Left ventricle myocardium superior (tissue), 1 donor: ENCODE data around the gene PSMD6. TPM values are rescaled to one million over a fixed set of nuclear protein-coding genes. Genes with fewer than 3 reads are reported as not detected.

ENCODE experiments used
- ATAC-seq: fragments of 200-7000 bp; cut with Tn5 transposase; one replicate; pipeline ENCODE4 v1.9.1; 2020; ENCODE audit warnings: mild to moderate bottlenecking, moderate library complexity
- DNase-seq: peaks from one replicate; pipeline ENCODE4 v3.0.0-alpha.2; 2020
- intact Hi-C: fragments of 100-400 bp; cut with micrococcal nuclease; formaldehyde crosslinking; loops from one replicate; pipeline ENCODE4 v1.11.0; 2022
- total RNA-seq: library from RNA; stranded (reverse); fragmentation: NEBNext Ultra II Directional; extraction: Animal tissue kit (Norgen Biotek cat#: 25700); gene quantifications from one replicate; pipeline ENCODE4 v1.2.1, GENCODE V29; 2021
- donor health status: DM: no; HTN: yes; CAD: no; lungs with severe emphysema.

PSMD6 gene
- total RNA-seq, 1 donor from 2014 or later = 70.7 TPM

- DNase-seq (no peak), ATAC-seq (no peak)
- intact Hi-C loops = no loop called here
These were observed 25.4 kb upstream of the PSMD6 start for GRCh38 chr3:64048631-64049061.

GRCh38 chr3:64047787-64048186 is 24.5 kb upstream of the PSMD6 start:
- DNase-seq (no peak), ATAC-seq (no peak)
- intact Hi-C loops = no loop called here

DNA sequence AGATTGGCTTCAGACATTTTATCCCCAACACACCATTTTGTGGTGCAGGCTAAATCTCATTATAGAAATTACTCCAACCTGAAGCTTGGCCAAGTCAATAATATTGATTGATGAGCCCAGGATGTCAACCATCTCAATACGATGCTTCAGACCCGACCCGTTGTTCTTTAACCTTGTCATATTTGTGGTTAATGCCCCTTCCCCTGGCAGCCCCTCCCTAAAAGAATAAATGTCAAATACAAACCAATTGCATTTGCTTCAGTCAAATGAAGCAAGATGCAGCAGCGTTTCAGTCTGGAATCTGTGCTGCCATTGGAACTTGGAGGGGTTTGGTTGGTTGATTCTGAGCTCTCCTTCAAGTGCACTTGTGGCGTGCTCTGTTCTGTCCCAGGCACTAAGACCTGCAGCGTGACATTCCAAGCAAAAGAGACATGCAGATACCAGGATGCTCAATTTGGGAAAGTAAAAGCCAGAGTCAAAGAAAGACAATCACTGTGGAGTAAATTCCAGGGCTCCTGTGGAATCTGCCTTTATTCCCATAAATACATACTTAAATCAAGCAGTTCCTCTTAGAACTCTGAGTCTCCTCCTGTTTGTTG is 23.8 kb upstream of the PSMD6 start:
- no peak for DNase-seq
- no peak for ATAC-seq
- intact Hi-C loops = no loop called here

DNA sequence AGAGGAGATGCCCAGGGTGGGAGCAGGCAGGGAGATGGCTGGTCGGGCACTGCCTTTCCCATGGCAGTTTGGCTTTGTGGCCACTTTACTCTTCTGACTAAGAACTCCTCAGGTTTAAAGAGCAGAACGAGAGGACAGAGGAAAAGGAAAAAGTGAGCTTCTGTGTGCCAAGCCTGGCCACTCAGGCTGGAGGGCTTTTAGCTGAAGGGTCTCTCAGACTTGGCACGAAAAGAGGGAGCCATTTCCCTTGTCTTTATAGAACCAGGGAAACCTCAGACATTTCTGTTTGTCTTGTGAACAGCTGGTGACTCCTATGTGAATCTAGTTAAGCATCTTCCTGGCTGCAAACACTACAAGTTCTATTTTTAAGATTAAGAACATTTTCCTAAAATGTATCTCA is 23.3 kb upstream of the PSMD6 start:
- ATAC-seq (no peak), DNase-seq (no peak)
- intact Hi-C loops = no loop called here

DNA sequence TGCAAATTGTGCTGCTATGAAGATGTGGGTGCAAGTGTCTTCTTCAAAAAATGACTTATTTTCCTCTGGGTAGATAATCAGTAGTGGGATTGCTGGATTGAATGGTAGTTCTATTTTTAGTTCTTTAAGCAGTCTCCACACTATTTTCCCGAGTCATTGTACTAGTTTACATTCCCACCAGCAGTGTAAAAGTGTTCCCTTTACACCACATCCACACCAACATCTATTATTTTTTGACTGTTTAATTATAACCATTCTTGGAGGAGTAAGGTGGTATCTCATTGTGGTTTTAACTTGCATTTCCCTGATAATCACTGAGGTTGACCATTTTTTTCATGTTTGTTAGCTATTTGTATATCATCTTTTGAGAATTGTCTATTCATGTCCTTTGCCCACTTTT is 19.7 kb upstream of the PSMD6 start:
- ATAC-seq (no peak), DNase-seq (no peak)
- intact Hi-C loops = no loop called here

DNA sequence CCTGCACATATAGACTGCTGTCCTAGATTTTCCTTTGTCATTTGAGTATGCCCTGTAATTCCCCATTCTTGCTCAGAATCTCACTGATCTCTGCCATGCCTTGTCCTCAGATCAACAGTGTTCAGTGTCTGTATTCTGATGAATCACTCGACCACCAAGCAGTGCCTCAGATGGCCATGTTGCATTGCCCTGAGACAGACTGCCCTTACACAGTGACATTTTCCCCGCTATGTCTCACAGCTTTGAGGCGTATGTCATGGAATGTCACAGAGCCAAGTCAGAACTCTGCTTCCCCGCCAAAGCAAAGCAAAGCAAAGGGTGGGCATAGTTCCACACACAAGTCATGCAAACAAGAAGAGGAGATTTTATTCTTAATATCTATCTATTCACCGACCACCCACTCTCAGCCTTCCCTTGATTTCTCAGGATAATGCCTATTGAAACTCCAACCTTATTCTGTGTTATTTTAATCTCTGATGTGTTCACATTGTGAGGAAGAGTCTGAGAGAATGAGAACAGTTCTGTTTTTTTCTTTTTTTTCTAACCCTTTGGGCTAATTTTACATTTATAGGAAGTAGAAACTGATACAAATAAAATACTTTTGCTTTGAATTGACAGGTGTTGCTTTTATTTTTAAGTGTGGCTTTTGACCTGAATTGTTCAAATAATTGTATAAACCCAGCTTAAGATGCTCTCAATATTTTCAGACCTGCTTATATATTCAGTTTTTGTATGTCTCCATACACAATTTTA is 16.9 kb upstream of the PSMD6 start:
- ATAC-seq = no peak
- intact Hi-C loops = no loop called here

GRCh38 chr3:64039332-64039731 is 16.0 kb upstream of the PSMD6 start:
- DNase-seq (no peak), ATAC-seq (no peak)
- intact Hi-C loops = no loop called here

More for the DNA sequence above, 16.9 kb upstream of the PSMD6 start:
- DNase-seq = no peak

- DNase-seq (no peak), ATAC-seq (no peak)
- intact Hi-C loops = no loop called here
These were observed 15.0 kb upstream of the PSMD6 start for GRCh38 chr3:64038253-64038767.

GRCh38 chr3:64037084-64037483 is 13.8 kb upstream of the PSMD6 start:
- intact Hi-C loops = no loop called here
- ATAC-seq = no peak
- DNase-seq = no peak

GRCh38 chr3:64033069-64033468 is 9.8 kb upstream of the PSMD6 start:
- ATAC-seq = no peak
- no peak for DNase-seq
- intact Hi-C loops = no loop called here

DNA sequence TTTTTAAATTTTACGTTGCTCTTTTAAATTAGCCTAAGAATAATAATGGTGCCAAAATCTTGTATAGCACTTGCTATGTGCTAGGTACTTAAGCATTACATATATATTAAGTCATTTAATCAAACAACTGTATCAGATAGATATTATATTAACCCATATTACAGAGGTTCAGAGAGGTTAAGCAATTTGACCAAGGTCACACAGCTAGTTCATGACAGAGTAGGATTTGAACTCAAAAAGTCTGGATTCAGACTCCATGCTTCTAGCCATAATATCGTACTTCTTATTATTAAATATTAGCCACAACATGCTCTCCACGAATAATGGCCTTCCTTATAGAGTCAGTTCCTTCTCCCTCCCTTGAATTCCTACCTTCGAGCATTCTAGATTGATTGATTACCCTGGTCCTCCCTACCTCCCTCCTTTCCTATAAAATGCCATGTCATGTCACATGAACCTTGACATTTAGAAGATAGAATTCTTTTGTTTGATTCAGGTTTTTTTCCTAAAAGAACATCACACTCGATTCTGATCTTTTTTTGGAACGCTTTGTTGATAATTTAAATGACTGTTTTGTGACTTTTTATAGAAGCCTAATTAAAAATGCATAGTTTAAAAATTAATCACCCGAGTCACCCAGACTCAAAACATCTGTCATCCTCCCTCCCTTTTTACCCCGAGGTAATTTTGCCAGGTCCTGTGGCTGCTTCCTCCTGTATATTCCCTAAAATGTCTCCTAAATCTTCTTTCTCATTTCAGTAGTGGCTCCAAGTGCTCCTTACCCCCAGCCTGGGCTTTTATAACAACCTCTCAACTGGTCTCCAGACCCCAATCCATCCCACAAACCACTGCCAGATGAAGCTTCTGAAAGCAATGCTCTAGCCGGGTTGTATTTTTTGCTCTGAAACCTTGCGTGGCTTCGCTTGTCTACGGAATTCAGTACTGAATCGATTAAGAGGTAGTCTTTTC is 8.5 kb upstream of the PSMD6 start:
- no peak for ATAC-seq
- intact Hi-C loops = loop anchor here (2.0 kb wide), 1 partner anchor 367 kb away; no protein-coding TSS in a partner anchor
- DNase-seq = no peak

DNA sequence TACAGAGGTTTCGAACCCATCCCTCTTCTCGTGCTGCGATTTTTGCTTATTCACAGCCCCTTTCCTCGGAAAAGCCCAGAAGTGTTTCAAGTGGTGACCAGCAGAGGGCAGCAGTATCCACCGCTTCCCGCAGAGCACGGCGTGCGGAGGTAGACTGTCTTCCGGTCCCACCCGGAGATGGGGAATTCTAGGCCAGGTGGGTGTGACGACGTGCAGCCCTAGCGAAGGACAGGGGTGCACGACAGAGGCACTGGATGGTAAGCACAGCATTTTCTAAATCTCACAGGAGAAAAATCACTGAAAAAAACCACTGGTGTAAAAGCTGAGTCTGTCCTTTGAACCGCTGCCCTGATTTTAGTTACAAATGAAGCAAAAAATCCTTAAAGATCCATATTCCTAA is 7.4 kb upstream of the PSMD6 start:
- DNase-seq (peak; percentile 76), ATAC-seq (peak; percentile 91)
- intact Hi-C loops = loop anchor here (2.0 kb wide), 1 partner anchor 368 kb away; no protein-coding TSS in a partner anchor

DNA sequence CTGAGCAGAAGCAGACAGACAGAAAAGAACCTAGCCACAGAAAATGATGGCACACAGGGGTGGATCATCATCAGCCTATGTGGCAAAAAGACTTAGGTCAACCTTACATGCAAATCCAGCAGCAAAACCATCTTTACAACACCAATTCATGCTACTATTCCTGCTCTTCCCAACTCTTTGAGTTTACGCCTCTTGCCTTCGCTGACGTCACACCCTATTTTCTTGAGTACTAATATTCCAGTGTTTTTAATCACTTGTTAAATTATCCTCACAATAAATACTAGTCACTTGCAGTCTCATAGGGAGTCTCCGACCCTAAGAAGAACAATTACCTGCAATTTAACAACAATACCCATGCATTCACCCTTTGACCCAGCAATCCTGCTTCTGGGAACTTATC is 6.0 kb upstream of the PSMD6 start:
- ATAC-seq = no peak
- intact Hi-C loops = loop anchor here (5.0 kb wide), 1 partner anchor 453 kb away; no protein-coding TSS in a partner anchor
- no peak for DNase-seq

DNA sequence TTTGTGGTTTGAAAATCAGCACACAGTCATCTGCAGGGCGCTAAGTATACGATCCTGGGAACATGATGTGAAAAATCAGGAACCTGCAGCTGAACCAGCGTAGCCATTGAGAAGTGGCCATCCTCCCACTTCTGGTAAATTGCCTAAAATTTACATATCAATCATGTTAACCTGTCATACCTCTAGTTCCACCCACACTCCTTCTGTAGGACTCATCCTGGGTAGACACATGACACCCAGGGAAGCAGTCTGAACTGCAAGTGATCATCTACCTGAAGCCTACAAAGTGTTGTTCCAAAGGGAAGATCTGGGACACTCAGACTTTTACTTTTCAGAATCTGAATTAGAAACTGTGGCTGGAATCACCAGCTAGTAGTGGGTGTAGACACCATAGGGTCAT is 5.5 kb upstream of the PSMD6 start:
- intact Hi-C loops = loop anchor here (5.0 kb wide), 1 partner anchor 454 kb away; no protein-coding TSS in a partner anchor
- DNase-seq (no peak), ATAC-seq (no peak)

DNA sequence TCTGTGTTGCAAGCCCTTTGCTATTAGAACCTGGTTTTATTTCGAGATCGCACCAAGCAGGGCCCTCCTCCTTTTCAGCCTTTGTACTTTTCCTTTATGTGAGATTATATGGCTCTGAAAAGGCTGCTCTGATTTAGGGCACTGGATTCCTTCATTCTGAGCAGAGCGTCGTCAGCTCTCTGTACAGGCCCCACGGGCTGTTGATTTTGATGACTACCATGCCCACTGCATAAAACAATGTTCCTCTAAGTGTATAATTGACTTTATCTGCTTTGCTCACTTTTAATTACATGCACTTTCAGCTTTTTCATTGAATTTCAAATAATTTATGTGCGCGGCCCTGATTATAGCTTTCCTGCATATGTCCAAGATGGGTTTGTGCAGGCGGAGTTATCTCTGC is 4.4 kb upstream of the PSMD6 start:
- intact Hi-C loops = loop anchor here (5.0 kb wide), 1 partner anchor 455 kb away; no protein-coding TSS in a partner anchor
- ATAC-seq (no peak), DNase-seq (no peak)

DNA sequence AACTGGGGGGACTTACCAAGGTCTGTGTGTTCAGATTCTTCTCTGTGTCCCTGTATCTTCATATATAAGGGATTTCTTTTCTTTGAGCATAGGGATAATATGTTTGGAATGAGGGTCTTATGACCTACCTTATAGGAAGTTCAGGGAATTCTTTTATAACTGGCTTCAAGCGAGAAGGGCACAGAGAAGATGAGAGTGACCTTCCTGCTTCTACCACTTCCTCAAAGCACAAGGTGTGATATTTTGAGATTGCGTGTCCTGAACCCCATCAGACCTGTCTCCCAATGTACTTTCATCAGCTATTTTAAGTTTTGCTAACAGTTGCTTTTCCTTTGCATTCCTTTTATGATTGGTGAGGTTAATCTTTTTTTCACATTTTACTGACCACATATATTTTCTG is 3.1 kb upstream of the PSMD6 start:
- intact Hi-C loops = loop anchor here (5.0 kb wide), 1 partner anchor 456 kb away; no protein-coding TSS in a partner anchor
- ATAC-seq (no peak), DNase-seq (no peak)

DNA sequence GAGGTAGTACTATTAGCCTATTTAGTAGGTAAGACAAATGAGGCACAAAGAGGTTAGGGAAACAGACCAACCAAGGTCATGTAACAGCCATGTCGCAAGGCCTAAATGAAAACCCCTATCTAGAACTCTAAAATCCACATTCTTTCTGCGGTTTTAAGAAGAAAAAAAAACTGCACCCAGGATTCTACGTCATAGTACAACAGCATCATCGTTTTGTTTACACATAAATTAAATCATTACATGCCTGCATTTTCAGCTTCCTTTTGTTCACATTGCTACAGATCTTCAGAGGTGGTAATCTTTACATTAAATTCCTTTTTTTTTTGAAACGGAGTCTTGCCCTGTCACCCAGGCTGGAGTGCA is 548 bp upstream of the PSMD6 start:
- no peak for DNase-seq
- intact Hi-C loops = no loop called here
- ATAC-seq = no peak

DNA sequence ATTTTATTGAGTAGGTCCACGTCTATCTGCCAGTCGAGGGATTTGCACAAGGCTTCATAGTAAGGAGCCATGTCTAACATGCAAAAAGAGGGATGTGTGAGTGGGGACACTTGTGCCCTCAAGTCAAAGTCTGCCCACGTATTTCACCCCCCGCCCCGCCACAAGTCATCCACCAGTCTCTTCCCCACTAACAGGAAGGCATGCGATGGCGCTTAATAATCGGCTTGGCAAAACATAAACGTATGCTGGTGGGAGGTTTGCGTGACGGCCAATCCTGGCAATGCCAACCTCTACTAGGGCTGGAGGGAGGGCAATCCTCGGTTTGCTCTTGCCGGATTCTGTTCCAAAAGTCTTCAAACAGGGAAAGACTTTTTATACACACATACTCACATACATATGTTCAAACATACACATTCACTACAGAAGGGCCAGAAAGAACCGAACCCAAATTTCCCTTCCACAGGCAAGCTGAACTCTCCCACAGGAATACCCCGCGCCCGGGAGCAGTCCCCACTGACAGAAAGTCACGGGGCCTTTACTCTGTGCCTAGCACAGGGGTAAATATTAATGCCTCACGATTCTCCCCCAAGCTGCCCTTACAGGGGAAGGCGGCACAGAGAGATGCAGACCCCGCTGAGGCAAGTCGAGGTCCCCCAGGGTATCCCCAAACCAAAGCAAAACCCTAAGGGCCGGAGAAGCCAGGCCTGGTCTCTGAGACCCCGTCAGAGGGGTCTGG is 675 bp downstream of the PSMD6 start:
- ATAC-seq = peak; percentile 31
- intact Hi-C loops = no loop called here
- DNase-seq = no peak

- intact Hi-C loops = no loop called here
- ATAC-seq (no peak), DNase-seq (no peak)
These were observed 1.4 kb downstream of the PSMD6 start for GRCh38 chr3:64021922-64022321.
